ENCODE measurements around the gene ARFRP1. TPM values are rescaled to one million over a fixed set of nuclear protein-coding genes. Genes with fewer than 3 reads are reported as not detected.

The ARFRP1 gene
- total and polyA plus RNA-seq, 5 donors, result 38.7 to 49.7 (median 42.1) TPM

DNA sequence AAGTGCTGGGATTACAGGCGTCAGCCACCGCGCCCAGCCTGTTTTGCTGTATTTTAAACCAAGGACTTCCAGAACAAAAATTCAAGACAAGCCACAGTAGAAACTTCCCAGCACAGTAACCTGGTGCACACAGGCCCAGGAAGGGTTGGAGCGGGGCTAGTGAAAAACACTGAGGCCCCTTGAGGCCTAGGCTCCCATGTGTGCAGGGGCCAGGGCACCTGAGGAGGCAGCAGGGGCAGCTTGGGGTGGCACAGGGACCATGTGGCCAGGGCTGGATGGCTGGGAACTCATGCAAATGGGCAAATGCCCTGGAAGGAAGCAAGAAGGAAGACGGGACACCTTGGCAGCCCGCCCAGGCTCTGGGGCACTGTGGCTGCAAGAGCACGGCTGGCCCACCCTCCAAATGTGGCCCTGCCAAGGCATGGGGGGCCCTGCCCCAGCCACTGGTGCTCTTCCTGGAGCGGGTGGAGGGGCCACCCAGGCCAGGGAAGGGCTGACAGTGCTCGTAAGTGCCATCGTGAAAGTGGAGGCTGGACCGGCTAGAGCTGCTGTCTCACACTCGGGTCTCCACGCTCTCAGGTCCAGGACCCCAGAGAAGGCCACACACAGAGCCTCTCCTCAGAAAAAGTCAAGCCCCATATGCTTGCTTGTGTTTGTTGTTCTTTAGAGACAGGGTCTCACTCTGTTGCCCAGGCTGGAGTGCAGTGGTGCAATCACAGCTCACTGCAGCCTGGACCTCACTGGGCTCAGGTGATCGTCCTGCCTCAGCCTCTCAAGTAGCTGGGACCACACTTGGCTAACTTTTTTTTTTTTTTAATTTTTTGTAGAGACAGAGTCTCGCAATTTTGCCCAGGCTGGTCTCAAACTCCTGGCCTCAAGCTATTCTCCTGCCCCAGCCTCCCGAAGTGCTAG, 42.1 kb upstream of the ARFRP1 start:
- no peaks in the 10 kb centered on the region for H3K4me1 ChIP-seq (ENCODE audit: control insufficient read depth, insufficient read depth, low read length)
- intact Hi-C loops (cut with DNase I), result loop anchor here in 1 of 4 donors (10.0 kb wide), 1 partner anchor 205 kb away; the partner anchor contains the start of gene SRMS
- DNase-seq (peak in 2 of 3 donors; percentile 69 to 73), ATAC-seq (no peak)
- H3K27ac ChIP-seq (ENCODE audit: low read length), result no peak overlapping the region
- no peaks in the 10 kb centered on the region for H3K9me3 ChIP-seq (ENCODE audit: control insufficient read depth, low read length)
- H3K4me3 ChIP-seq (ENCODE audit: low read length), result no peak overlapping the region
- 91% methylated on average over 16 of the region's 16 CpGs for WGBS
- no peaks in the 10 kb centered on the region for H3K27me3 ChIP-seq (ENCODE audit: control insufficient read depth, insufficient read depth)

DNA sequence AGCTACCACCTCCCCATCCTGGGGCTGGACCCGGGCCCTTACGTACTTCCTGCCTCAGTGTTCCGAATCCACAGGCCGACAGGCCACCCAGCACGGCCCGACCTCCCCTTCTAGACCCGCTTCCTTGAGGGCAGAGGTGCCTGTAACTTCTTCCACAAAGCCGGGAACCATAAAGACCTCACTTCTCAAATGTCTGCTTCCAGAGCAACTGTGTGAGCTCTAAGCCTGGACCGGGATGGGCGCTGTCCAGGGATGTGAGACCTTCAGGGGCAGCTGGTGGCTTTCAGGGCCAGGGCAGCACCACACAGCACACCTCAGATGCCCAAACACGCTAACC, 41.1 kb upstream of the ARFRP1 start:
- H3K4me1 ChIP-seq (ENCODE audit: control insufficient read depth, insufficient read depth, low read length), result no peaks in the 10 kb centered on the region
- H3K9me3 ChIP-seq (ENCODE audit: control insufficient read depth, low read length), result no peaks in the 10 kb centered on the region
- DNase-seq (no peak), ATAC-seq (no peak)
- H3K4me3 ChIP-seq (ENCODE audit: low read length), result no peak overlapping the region
- intact Hi-C loops (cut with DNase I), result no loop called here
- WGBS, result 91% methylated on average over 11 of the region's 11 CpGs
- no peak overlapping the region for H3K27ac ChIP-seq (ENCODE audit: low read length)
- no peaks in the 10 kb centered on the region for H3K27me3 ChIP-seq (ENCODE audit: control insufficient read depth, insufficient read depth)

DNA sequence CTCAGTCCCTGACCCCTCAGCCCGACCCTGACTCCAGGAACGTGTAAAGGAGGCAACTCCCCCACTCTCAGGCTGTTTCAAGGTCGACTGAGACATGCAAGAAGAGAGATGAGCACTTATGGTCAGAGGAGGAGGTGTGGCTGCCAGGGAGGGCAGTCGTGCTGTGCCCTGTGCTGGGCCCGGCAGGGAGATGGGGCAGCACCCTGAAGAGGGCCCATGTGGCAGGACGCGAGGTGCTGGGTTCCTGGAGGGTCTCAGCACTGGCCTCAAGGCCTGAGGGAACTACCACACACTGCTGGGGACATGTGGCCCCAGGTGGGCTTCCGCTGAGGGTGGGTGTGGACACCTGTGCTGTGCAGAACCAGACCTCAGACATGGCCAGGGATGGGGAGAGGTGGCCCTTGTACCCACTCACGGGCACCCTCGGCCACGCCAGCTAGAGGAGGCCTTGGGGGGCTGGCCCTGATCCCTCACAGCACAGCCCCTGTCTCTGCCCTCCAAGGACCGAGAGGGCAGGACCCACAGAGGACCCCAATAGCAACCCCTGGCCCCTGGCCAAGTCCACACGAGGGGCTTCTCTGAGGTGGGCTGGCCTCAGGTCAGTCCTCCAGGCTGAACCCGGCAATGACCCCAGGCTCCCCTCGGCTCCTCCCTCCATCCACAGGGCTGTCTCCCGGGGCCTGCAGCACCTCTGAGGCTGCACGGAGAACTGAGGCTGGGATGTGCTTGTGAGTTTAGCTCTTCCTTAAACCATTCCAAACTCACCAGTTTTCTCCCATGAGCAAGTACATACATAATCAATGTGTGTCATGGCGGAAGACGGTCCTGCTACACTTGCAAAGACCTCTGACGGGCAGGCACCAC, 40.5 kb upstream of the ARFRP1 start:
- ATAC-seq, result no peak
- intact Hi-C loops (cut with DNase I), result no loop called here
- WGBS, result 73% methylated on average over 20 of the region's 20 CpGs
- no peaks in the 10 kb centered on the region for H3K4me1 ChIP-seq (ENCODE audit: control insufficient read depth, insufficient read depth, low read length)
- H3K27ac ChIP-seq (ENCODE audit: low read length), result no peak overlapping the region
- no peak overlapping the region for H3K4me3 ChIP-seq (ENCODE audit: low read length)
- DNase-seq, result peak in 1 of 3 donors; percentile 64
- H3K9me3 ChIP-seq (ENCODE audit: control insufficient read depth, low read length), result no peaks in the 10 kb centered on the region
- no peaks in the 10 kb centered on the region for H3K27me3 ChIP-seq (ENCODE audit: control insufficient read depth, insufficient read depth)

DNA sequence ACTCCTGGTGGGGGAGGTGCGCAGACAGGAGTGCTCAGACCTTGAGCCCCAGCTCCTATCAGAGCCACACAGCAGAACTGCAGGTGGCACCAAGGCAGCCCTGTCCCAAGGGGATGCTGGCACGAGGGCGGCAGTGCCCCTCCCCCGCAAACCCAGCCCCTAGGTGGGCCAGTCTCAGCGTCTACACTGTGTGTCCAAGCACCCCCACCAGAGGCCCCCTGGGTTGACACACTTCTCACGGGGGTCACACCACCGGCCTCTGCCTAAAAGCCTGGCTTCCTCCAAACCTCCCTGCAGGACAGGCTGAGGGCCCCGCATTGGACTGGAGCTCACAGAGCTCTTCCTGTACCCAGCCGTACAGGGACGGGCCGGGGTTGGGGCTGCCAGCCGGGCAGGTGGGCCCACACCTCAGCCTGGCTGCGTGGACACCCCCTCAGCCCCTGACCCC, 39.9 kb upstream of the ARFRP1 start:
- DNase-seq, result peak in 2 of 3 donors; percentile 58 to 62
- Histone ChIP-seq H3K4me3 (ENCODE audit: low read length) (no peak overlapping the region), H3K27ac (ENCODE audit: low read length) (no peak overlapping the region), H3K27me3 (ENCODE audit: control insufficient read depth, insufficient read depth) (no peaks in the 10 kb centered on the region), H3K4me1 (ENCODE audit: control insufficient read depth, insufficient read depth, low read length) (no peaks in the 10 kb centered on the region), H3K9me3 (ENCODE audit: control insufficient read depth, low read length) (no peaks in the 10 kb centered on the region)
- intact Hi-C loops (cut with DNase I), result no loop called here
- 77% methylated on average over 13 of the region's 13 CpGs for WGBS
- no peak for ATAC-seq

DNA sequence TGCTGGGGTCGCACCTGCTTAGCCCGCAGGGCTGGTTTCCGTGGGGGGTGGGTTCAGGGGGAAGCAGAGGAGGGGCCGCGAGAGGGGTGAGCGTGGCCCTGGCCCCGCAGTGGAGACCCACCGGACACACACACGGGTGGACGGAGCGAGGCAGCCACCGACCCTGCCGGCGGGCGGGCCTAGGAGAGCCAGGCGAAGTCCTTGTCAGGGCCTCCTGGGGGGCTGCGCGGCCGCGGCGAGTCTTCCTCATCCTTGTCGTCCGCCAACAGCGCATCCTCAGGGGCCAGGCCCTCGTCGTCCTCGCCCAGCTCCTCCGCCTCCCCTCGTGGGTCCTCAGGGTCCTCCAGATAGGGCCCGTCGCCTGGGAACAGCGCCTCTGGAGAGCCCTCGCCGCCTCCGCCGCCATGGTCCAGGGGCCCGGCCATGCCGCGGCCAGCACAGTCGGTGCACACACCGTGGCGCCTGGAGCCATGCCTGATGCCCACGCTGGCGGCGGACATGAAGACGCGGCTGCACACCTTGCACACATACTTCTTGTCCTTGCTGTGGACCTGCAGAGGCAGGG, 39.1 kb upstream of the ARFRP1 start:
- no peak for ATAC-seq
- Histone ChIP-seq H3K27ac (ENCODE audit: low read length) (no peak overlapping the region), H3K4me3 (ENCODE audit: low read length) (no peak overlapping the region), H3K9me3 (ENCODE audit: control insufficient read depth, low read length) (no peaks in the 10 kb centered on the region), H3K27me3 (ENCODE audit: control insufficient read depth, insufficient read depth) (no peaks in the 10 kb centered on the region), H3K4me1 (ENCODE audit: control insufficient read depth, insufficient read depth, low read length) (no peaks in the 10 kb centered on the region)
- DNase-seq, result peak in 1 of 3 donors; percentile 59
- intact Hi-C loops (cut with DNase I), result no loop called here
- 93% methylated on average over 47 of the region's 47 CpGs for WGBS

DNA sequence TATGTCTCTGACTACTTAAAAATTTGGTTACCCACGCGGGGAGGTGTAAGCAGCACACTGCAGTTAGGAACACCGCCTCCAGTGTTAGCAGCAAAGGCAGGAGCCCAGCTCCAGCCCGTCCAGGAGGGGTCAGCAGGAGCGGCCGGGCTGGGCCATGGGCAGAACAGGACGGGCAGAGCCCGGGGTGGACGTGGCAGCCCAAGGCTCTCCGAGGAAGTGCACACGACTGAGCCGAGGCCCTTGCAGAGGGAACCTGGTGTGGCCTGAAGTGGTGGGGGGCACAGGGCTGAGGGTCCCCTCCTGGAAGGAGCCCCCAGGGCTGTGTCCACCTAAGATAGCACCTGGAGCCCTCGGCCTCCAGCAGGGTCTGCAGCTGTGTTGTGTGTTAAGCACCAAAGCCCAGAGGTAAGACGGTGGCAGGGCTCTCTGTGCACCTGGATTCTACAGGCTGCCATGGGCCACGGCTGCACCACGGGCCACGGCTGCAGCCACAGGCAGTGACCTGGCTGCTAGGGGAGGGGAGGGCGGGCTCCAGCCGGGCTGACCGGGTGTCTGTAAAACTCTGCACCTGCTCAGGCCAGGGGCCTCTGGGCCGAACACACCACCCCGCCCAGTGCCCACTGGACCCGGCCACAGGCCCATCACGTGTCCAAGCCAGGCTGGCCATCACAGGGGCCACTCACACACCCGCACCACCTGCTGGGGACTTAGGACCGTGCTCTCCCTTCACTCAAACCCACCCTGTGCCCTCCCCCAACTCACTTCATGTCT, 38.4 kb upstream of the ARFRP1 start:
- Histone ChIP-seq H3K4me3 (ENCODE audit: low read length) (no peak overlapping the region), H3K9me3 (ENCODE audit: control insufficient read depth, low read length) (no peaks in the 10 kb centered on the region), H3K4me1 (ENCODE audit: control insufficient read depth, insufficient read depth, low read length) (peaks cover 5% of the 10 kb centered on the region), H3K27me3 (ENCODE audit: control insufficient read depth, insufficient read depth) (no peaks in the 10 kb centered on the region), H3K27ac (ENCODE audit: low read length) (no peak overlapping the region)
- no peak for ATAC-seq
- WGBS, result 90% methylated on average over 26 of the region's 26 CpGs
- DNase-seq, result peak in 1 of 3 donors; percentile 64
- intact Hi-C loops (cut with DNase I), result no loop called here

DNA sequence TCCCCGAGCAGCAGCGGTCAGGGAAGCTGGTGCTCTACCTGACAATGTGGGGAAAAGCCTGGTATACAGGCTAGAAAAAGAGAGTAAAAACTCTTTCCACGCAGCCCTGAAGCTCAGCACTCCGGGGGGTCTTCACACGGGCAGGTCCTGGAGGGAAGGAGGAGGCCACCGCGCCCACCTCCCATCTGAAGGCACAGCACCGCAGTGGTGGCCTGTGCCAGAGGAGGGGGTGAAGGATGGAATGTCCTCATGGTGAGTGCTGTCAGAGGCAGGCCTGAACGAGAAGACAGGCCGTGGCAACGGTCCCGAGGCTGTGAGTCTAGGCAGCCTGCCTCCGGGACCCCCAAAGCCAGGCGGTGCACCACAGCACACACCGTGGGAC, 37.6 kb upstream of the ARFRP1 start:
- H3K27me3 ChIP-seq (ENCODE audit: control insufficient read depth, insufficient read depth), result no peaks in the 10 kb centered on the region
- no peak overlapping the region for H3K27ac ChIP-seq (ENCODE audit: low read length)
- WGBS, result 74% methylated on average over 15 of the region's 15 CpGs
- DNase-seq (peak in 1 of 3 donors; percentile 43), ATAC-seq (no peak)
- H3K4me1 ChIP-seq (ENCODE audit: control insufficient read depth, insufficient read depth, low read length), result peaks cover 5% of the 10 kb centered on the region
- H3K4me3 ChIP-seq (ENCODE audit: low read length), result no peak overlapping the region
- H3K9me3 ChIP-seq (ENCODE audit: control insufficient read depth, low read length), result no peaks in the 10 kb centered on the region
- intact Hi-C loops (cut with DNase I), result no loop called here

DNA sequence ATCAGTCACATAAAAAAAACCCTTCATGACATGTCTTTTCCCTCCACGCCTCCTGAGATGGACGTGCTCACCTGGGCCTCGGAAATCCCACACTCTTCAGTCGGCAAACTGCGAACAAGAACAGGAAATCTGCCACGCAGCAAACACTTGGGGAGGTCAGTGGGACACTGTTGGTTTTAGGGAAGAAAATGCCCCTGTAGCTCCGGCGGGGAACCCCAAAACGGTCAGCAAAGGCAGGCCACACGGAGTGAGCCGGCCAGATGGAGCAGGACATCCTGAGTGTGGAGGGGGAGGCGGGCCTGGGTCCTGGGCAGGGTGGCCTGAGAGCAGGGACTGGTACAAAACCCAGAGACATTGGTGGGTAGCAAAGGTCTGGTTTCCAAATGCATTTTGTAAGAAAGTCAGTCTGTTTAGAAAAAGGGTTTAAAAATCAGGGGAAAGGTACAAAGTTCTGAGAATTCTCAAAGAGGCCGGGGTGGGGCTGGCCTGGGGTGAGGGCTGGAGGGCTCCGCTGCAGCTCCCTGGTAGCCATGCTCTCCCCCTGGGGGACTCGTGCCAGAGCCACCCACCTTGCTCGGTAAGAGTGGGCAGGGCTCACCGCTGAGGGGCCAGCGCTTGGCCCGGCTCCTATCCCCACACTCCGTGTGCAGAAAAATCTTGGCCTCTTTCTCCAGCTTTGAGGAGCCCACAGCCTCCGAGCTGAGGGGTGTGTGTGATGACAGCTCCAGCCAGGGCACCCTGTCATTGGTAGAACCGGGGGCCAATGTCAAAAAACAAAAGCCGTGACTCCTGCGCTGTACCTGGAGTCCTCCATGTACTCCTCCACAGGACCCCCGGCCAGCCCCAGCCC, 37.0 kb upstream of the ARFRP1 start:
- no peak overlapping the region for H3K27ac ChIP-seq (ENCODE audit: low read length)
- intact Hi-C loops (cut with DNase I), result no loop called here
- WGBS, result 77% methylated on average over 25 of the region's 25 CpGs

DNA sequence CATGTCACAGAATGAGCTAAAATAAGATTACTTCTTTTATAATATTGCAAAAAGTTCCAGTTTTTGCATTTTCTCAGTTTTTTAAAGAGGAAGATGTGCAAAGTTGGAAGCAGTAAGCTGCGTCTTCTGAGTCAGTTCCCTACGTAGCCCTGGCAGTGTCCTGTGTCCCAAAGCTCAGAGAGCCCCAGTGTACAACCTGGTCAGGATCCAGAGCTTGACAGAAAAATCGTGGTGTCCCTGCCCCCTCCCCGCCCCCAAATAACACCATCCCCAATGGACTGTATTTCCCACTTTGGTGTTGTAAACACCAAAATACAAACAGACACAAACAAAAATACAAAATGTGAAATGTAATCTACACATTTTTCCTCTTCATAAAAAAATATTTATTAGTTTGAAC, 36.4 kb upstream of the ARFRP1 start:
- intact Hi-C loops (cut with DNase I), result no loop called here
- ATAC-seq (no peak), DNase-seq (no peak)
- Histone ChIP-seq H3K4me3 (ENCODE audit: low read length) (no peak overlapping the region), H3K27ac (ENCODE audit: low read length) (no peak overlapping the region), H3K9me3 (ENCODE audit: control insufficient read depth, low read length) (no peaks in the 10 kb centered on the region), H3K27me3 (ENCODE audit: control insufficient read depth, insufficient read depth) (no peaks in the 10 kb centered on the region), H3K4me1 (ENCODE audit: control insufficient read depth, insufficient read depth, low read length) (peaks cover 5% of the 10 kb centered on the region)
- 70% methylated on average over 4 of the region's 4 CpGs for whole genome bisulfite sequencing

More for the DNA sequence above, 37.0 kb upstream of the ARFRP1 start:
- Histone ChIP-seq H3K4me1 (ENCODE audit: control insufficient read depth, insufficient read depth, low read length) (peaks cover 5% of the 10 kb centered on the region), H3K9me3 (ENCODE audit: control insufficient read depth, low read length) (no peaks in the 10 kb centered on the region), H3K4me3 (ENCODE audit: low read length) (no peak overlapping the region), H3K27me3 (ENCODE audit: control insufficient read depth, insufficient read depth) (no peaks in the 10 kb centered on the region)
- ATAC-seq (no peak), DNase-seq (peak in 1 of 3 donors; percentile 47)

Measured in right cardiac atrium (tissue), 5 donors.